SK-N-SH (cell line): ENCODE measurements around the gene TCEA3.

Experiments used
- CTCF ChIP-seq: fragments of 200-600 bp; sonication (generic); IDR thresholded peaks from 2 replicates; pipeline ENCODE4 v1.6.1; 2017; ENCODE audit warnings: antibody characterized with exemption, mild to moderate bottlenecking, moderate library complexity
- EP300 ChIP-seq, 2 experiments: IDR thresholded peaks; 2 replicates each; pipeline versions ENCODE4 v1.4.0 to v1.6.1; 2012; ENCODE audit warnings: borderline replicate concordance in 1 of 2, low read depth in 1 of 2, low read length in 1 of 2
- MAX ChIP-seq: IDR thresholded peaks from 2 replicates; pipeline ENCODE4 v1.4.0; 2012; ENCODE audit warnings: low read depth
- NRF1 ChIP-seq: IDR thresholded peaks from 2 replicates; pipeline ENCODE4 v1.6.1; 2012; ENCODE audit warnings: low read depth, mild to moderate bottlenecking, low read length
- POLR2AphosphoS5 ChIP-seq: IDR thresholded peaks from 2 replicates; pipeline ENCODE4 v1.6.1; 2012; ENCODE audit warnings: low read depth, low read length
- RAD21 ChIP-seq: IDR thresholded peaks from 2 replicates; pipeline ENCODE4 v1.6.1; 2012; ENCODE audit warnings: mild to moderate bottlenecking, low read length
- RCOR1 ChIP-seq: fragments of 150-350 bp; IDR thresholded peaks from 2 replicates; pipeline ENCODE4 v1.6.1; 2017; ENCODE audit warnings: antibody characterized with exemption, low read length
- TAF1 ChIP-seq: IDR thresholded peaks from 2 replicates; pipeline ENCODE4 v1.6.1; 2012; ENCODE audit warnings: low read depth, mild to moderate bottlenecking, low read length, moderate library complexity, borderline replicate concordance
- USF1 ChIP-seq: IDR thresholded peaks from 2 replicates; pipeline ENCODE4 v1.4.0; 2012; ENCODE audit warnings: low read depth, borderline replicate concordance
- YY1 ChIP-seq: IDR thresholded peaks from 2 replicates; pipeline ENCODE4 v1.4.0; 2012; ENCODE audit warnings: low read depth, mild to moderate bottlenecking
- TF ChIP-seq, protein P1 (sequence below): IDR thresholded peaks from 2 replicates; pipeline ENCODE4 v1.6.1; 2012; ENCODE audit warnings: mild to moderate bottlenecking, low read depth, low read length, moderate library complexity
- TF ChIP-seq, protein P2 (sequence below): fragments of 150-350 bp; IDR thresholded peaks from 2 replicates; pipeline ENCODE4 v1.6.1; 2016; ENCODE audit warnings: mild to moderate bottlenecking, low read depth, low read length

DNA sequence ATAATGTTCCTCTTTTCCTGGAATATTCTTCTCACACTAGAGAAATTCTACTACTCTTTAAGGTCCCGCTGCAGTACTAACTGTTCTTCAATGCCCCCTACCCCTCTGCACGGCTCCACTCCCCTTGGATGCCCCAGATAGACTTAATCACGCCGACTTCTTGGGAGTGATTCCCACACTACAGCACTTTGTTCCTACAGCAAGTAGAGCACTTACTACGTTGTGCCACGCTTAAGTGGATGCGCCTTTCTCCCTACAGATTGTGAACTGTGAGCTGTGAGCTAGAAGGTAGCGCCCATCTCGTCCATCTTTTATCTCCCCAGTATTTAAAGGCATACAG is 57.1 kb downstream of the TCEA3 start:
- TF ChIP-seq CTCF (no peak), RAD21 (no peak), USF1 (no peak), POLR2AphosphoS5 (no peak), YY1 (no peak), RCOR1 (no peak), MAX (no peak), NRF1 (no peak), EP300 (IDR thresholded peaks at IDR 0.05; ENCODE audit: borderline replicate concordance in 1 of 2, low read depth in 1 of 2, low read length in 1 of 2) (no peak), TAF1 (no peak)
- TF ChIP-seq, protein P1, sequence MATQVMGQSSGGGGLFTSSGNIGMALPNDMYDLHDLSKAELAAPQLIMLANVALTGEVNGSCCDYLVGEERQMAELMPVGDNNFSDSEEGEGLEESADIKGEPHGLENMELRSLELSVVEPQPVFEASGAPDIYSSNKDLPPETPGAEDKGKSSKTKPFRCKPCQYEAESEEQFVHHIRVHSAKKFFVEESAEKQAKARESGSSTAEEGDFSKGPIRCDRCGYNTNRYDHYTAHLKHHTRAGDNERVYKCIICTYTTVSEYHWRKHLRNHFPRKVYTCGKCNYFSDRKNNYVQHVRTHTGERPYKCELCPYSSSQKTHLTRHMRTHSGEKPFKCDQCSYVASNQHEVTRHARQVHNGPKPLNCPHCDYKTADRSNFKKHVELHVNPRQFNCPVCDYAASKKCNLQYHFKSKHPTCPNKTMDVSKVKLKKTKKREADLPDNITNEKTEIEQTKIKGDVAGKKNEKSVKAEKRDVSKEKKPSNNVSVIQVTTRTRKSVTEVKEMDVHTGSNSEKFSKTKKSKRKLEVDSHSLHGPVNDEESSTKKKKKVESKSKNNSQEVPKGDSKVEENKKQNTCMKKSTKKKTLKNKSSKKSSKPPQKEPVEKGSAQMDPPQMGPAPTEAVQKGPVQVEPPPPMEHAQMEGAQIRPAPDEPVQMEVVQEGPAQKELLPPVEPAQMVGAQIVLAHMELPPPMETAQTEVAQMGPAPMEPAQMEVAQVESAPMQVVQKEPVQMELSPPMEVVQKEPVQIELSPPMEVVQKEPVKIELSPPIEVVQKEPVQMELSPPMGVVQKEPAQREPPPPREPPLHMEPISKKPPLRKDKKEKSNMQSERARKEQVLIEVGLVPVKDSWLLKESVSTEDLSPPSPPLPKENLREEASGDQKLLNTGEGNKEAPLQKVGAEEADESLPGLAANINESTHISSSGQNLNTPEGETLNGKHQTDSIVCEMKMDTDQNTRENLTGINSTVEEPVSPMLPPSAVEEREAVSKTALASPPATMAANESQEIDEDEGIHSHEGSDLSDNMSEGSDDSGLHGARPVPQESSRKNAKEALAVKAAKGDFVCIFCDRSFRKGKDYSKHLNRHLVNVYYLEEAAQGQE, result no peak
- TF ChIP-seq, protein P2, sequence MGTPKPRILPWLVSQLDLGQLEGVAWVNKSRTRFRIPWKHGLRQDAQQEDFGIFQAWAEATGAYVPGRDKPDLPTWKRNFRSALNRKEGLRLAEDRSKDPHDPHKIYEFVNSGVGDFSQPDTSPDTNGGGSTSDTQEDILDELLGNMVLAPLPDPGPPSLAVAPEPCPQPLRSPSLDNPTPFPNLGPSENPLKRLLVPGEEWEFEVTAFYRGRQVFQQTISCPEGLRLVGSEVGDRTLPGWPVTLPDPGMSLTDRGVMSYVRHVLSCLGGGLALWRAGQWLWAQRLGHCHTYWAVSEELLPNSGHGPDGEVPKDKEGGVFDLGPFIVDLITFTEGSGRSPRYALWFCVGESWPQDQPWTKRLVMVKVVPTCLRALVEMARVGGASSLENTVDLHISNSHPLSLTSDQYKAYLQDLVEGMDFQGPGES, result no peak
